Spleen (tissue), 11 donors: Measurements from ENCODE around the gene UBE3B. TPM values are rescaled to one million over a fixed set of nuclear protein-coding genes. Genes with fewer than 3 reads are reported as not detected.

Experiments used
- DNase-seq: peaks from one replicate; pipeline ENCODE4 v3.0.0-alpha.2; 2020
- H3K27ac ChIP-seq, 8 donors: fragments of 200-600 bp; sonication (generic) in 7 of 8; 1 replicate in 4 of 8; 2 replicates in 4 of 8; pipeline versions ENCODE4 v1.5.0 to v1.8.0; 2016 to 2021; ENCODE audit warnings: inconsistent platforms in 4 of 8, mild to moderate bottlenecking in 4 of 8, moderate library complexity in 1 of 8
- H3K27me3 ChIP-seq, 7 donors: fragments of 200-600 bp; sonication (generic) in 6 of 7; replicated peaks in 1 of 7; 1 replicate in 4 of 7; 2 replicates in 3 of 7; pipeline versions ENCODE4 v1.5.0 to v1.8.0; 2016 to 2021; ENCODE audit warnings: inconsistent platforms in 3 of 7, mild to moderate bottlenecking in 1 of 7
- H3K36me3 ChIP-seq, 6 donors: fragments of 200-600 bp; sonication (generic) in 5 of 6; 1 replicate in 4 of 6; 2 replicates in 2 of 6; pipeline versions ENCODE4 v1.5.0 to v1.8.0; 2016 to 2021; ENCODE audit warnings: inconsistent platforms in 2 of 6
- H3K4me1 ChIP-seq, 6 donors: fragments of 200-600 bp; sonication (generic) in 5 of 6; 1 replicate in 3 of 6; 2 replicates in 3 of 6; pipeline versions ENCODE4 v1.5.0 to v1.8.0; 2016 to 2021; ENCODE audit warnings: inconsistent platforms in 3 of 6
- H3K4me3 ChIP-seq, 8 donors: fragments of 200-600 bp; sonication (generic) in 7 of 8; 1 replicate in 4 of 8; 2 replicates in 4 of 8; pipeline versions ENCODE4 v1.5.0 to v1.8.0; 2016 to 2021; ENCODE audit warnings: inconsistent platforms in 4 of 8, mild to moderate bottlenecking in 4 of 8, moderate library complexity in 2 of 8
- H3K9me3 ChIP-seq, 8 donors: fragments of 200-600 bp; sonication (generic) in 7 of 8; 1 replicate in 4 of 8; 2 replicates in 4 of 8; pipeline versions ENCODE4 v1.5.0 to v1.8.0; 2016 to 2021; ENCODE audit warnings: inconsistent platforms in 4 of 8
- POLR2A ChIP-seq, 3 donors: fragments of 450-650 bp; IDR thresholded peaks; one replicate each; pipeline ENCODE4 v1.5.1; 2017; ENCODE audit warnings: antibody characterized with exemption in 3 of 3, mild to moderate bottlenecking in 1 of 3
- POLR2AphosphoS5 ChIP-seq, 3 donors: sonication (generic); formaldehyde crosslinking; IDR thresholded peaks; one replicate each; pipeline ENCODE4 v1.5.1; 2017; ENCODE audit warnings: antibody characterized with exemption in 3 of 3
- WGBS, 5 donors: extraction: QIAGEN DNeasy Blood & Tissue Kit in 3 of 5; methylation state at CpG; one replicate each; pipeline versions ENCODE4 v1.1.5 to v1.1.7; 2013 to 2018; 5-methylcytosine and 5-hydroxymethylcytosine counted together
- intact Hi-C: fragments of 100-400 bp; cut with DNase I; formaldehyde crosslinking; loops from one replicate; pipeline ENCODE4 v1.15.0; 2023; ENCODE audit warnings: low total_unique reads
- polyA plus RNA-seq, 3 donors: library from polyadenylated mRNA; stranded (reverse); fragments of 200-250 nt; gene quantifications; one replicate each; pipeline ENCODE4 v1.2.1, GENCODE V29; 2013
- total RNA-seq, 7 donors: library from RNA; depleted of rRNA in 3 of 7; stranded (reverse); fragments of >200 nt in 3 of 7; fragmentation: NEBNext Ultra II Directional in 4 of 7; extraction: Animal tissue kit (Norgen Biotek cat#: 25700) in 4 of 7; gene quantifications; one replicate each; pipeline versions ENCODE4 v1.1.0 to v1.2.1, GENCODE V29; 2016 to 2021
- TF ChIP-seq, protein P1 (sequence below), 11 experiments: fragments of 200-600 bp in 7 of 11; fragments of 450-650 bp in 4 of 11; sonication (generic) in 4 of 11; IDR thresholded peaks in 8 of 11; conservative IDR thresholded peaks in 3 of 11; 1 replicate in 7 of 11; 2 replicates in 4 of 11; pipeline versions ENCODE4 v1.4.0 to v1.8.0; 2016 to 2021; ENCODE audit warnings: antibody characterized with exemption in 11 of 11, inconsistent platforms in 4 of 11, mild to moderate bottlenecking in 1 of 11
- donor health status: healthy with polysubstance abuse.
- donor health status: DM: no; HTN: no; CAD: no; lungs with moderate emphysema.
- donor health status: DM: no; HTN: no; CAD: no.
- donor health status: Bipolar disorder and iron deficiency.
- donor health status: healthy.
- donor health status: DM: no; HTN: no; CAD: no.
- donor health status: DM: yes; HTN: yes; CAD: no.

UBE3B gene
- total and polyA plus RNA-seq, 10 donors, result 5.7 to 63.1 (median 42.3) TPM

DNA sequence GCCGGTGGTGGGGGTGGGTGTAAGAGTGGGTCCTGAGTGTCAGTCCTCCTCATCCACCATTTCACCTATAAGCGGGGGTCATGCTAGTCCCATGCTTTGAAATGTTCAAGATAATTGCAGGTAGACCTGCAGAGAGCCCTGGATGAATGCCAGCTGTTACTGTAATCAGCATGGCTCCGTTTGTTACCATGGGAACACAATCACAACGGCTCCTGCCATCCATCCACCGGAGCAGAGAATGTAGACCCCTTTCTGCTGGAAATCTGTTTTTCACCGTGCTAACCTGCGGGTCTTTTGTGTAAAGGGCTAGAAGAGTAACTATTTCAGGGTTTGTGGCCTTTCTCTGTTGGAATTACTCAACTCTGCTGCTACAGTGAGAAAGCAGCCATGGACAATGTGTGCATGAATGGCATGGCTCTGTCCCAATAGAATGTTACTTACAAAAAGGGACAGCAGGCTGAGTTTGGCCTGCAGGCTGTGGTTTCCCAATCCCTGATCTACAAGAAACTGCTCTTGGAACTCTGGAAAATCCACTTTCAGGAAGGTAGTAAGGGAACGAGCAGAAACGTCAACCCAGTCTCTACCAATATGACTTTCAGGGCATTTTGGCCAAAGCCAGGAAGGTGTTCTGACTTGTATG is 36.5 kb upstream of the UBE3B start:
- Histone ChIP-seq H3K27ac (no peak overlapping the region), H3K27me3 (no peaks in the 10 kb centered on the region), H3K4me3 (no peak overlapping the region), H3K9me3 (no peaks in the 10 kb centered on the region), H3K36me3 (peaks cover 0 to 38% (median 1%) of the 10 kb centered on the region in 6 donors), H3K4me1 (no peaks in the 10 kb centered on the region)
- 78 to 84% (median 83%) methylated on average over 9 of the region's 9 CpGs for WGBS, 5 donors
- TF ChIP-seq, protein P1, sequence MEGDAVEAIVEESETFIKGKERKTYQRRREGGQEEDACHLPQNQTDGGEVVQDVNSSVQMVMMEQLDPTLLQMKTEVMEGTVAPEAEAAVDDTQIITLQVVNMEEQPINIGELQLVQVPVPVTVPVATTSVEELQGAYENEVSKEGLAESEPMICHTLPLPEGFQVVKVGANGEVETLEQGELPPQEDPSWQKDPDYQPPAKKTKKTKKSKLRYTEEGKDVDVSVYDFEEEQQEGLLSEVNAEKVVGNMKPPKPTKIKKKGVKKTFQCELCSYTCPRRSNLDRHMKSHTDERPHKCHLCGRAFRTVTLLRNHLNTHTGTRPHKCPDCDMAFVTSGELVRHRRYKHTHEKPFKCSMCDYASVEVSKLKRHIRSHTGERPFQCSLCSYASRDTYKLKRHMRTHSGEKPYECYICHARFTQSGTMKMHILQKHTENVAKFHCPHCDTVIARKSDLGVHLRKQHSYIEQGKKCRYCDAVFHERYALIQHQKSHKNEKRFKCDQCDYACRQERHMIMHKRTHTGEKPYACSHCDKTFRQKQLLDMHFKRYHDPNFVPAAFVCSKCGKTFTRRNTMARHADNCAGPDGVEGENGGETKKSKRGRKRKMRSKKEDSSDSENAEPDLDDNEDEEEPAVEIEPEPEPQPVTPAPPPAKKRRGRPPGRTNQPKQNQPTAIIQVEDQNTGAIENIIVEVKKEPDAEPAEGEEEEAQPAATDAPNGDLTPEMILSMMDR (IDR thresholded peaks at IDR 0.05 in 8 of 11, conservative IDR thresholded peaks at IDR 0.05 in 3 of 11), result no peak
- TF ChIP-seq POLR2A (IDR thresholded peaks at IDR 0.05), result no peak
- TF ChIP-seq POLR2AphosphoS5 (IDR thresholded peaks at IDR 0.05), result no peak
- intact Hi-C loops, result no loop called here
- no peak for DNase-seq

DNA sequence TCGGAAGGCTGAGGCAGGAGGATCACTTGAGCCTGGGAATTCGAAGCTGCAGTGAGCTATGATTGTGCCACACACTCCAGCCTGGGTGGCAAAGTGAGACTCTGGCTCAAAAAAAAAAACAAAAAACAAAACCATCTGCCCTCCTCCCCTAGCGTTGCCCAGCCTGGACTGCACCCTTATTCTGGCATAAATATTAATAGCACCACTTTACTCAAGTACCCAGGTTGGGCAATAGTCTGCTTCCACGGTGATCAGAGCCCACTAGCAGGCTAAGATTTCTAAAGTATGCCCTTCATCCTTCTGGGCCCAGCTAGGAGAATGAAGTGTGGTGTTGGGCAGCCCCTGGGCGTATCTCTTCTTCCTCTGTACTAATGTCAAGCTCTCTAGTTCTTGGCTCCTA is 33.6 kb upstream of the UBE3B start:
- intact Hi-C loops, result no loop called here
- peaks cover 0 to 66% (median 26%) of the 10 kb centered on the region in 6 donors for H3K36me3 ChIP-seq
- peaks cover 0 to 5% (median 0%) of the 10 kb centered on the region in 6 donors for H3K4me1 ChIP-seq
- H3K9me3 ChIP-seq, result no peaks in the 10 kb centered on the region
- TF ChIP-seq, protein P1 (IDR thresholded peaks at IDR 0.05 in 8 of 11, conservative IDR thresholded peaks at IDR 0.05 in 3 of 11), result no peak
- TF ChIP-seq POLR2AphosphoS5 (IDR thresholded peaks at IDR 0.05) (no peak), POLR2A (IDR thresholded peaks at IDR 0.05) (no peak)
- WGBS, 5 donors, result 75 to 92% (median 87%) methylated on average over 5 of the region's 5 CpGs
- no peaks in the 10 kb centered on the region for H3K27me3 ChIP-seq
- no peak overlapping the region for H3K4me3 ChIP-seq
- no peak for DNase-seq
- H3K27ac ChIP-seq, result no peak overlapping the region

DNA sequence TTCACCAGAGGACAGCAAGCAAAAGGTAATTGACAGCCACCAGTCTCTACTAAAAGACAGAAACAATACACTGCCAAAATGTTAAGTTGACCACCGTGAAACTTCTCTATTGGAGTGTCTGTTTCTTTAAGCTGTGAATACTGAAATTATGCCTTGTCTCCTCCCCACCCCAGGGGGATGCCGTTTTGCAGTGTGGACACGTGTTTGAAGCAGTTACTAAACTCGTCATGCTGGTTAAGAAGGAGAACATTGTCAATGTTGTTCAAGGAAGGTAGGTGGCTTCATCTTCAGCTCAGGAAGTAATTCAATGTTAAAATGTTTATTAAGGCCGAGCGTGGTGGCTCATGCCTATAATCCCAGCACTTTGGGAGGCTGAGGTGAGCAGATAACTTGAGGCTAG is 33.2 kb upstream of the UBE3B start:
- H3K4me3 ChIP-seq, result no peak overlapping the region
- WGBS, 5 donors, result 72 to 79% (median 76%) methylated on average over 6 of the region's 6 CpGs
- TF ChIP-seq, protein P1 (IDR thresholded peaks at IDR 0.05 in 8 of 11, conservative IDR thresholded peaks at IDR 0.05 in 3 of 11), result no peak
- TF ChIP-seq POLR2AphosphoS5 (IDR thresholded peaks at IDR 0.05) (no peak), POLR2A (IDR thresholded peaks at IDR 0.05) (no peak)
- H3K27ac ChIP-seq, result no peak overlapping the region
- peaks cover 0 to 70% (median 28%) of the 10 kb centered on the region in 6 donors for H3K36me3 ChIP-seq
- intact Hi-C loops, result no loop called here
- H3K9me3 ChIP-seq, result no peaks in the 10 kb centered on the region
- no peaks in the 10 kb centered on the region for H3K27me3 ChIP-seq
- no peak for DNase-seq
- H3K4me1 ChIP-seq, result peaks cover 0 to 7% (median 0%) of the 10 kb centered on the region in 6 donors

DNA sequence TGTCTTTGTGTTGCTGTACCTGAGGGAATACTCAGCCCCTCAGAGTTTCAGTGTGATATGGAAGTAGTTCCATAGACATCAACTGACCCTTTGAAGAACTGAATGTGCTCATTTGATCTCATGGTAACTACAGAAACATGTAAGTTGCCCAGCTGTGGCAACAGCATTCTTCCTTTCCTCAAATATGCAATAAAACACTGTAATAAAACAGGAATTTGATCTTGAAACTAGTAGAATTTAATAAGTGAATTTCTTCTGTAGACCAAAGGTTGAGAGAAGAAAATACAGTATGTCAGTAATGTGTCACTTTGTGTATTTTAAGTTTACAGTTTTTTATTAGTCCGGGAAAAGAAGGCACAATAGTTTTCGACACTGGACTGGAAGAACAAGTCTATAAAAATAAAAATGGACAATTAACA is 32.2 kb upstream of the UBE3B start:
- intact Hi-C loops, result no loop called here
- Histone ChIP-seq H3K27ac (no peak overlapping the region), H3K4me1 (peaks cover 0 to 15% (median 0%) of the 10 kb centered on the region in 6 donors), H3K27me3 (no peaks in the 10 kb centered on the region), H3K9me3 (no peaks in the 10 kb centered on the region), H3K36me3 (peaks cover 0 to 80% (median 33%) of the 10 kb centered on the region in 6 donors), H3K4me3 (no peak overlapping the region)
- 87 to 96% (median 94%) methylated on average over 2 of the region's 2 CpGs for WGBS, 5 donors
- TF ChIP-seq POLR2AphosphoS5 (IDR thresholded peaks at IDR 0.05), result no peak
- TF ChIP-seq, protein P1 (IDR thresholded peaks at IDR 0.05 in 8 of 11, conservative IDR thresholded peaks at IDR 0.05 in 3 of 11), result no peak
- TF ChIP-seq POLR2A (IDR thresholded peaks at IDR 0.05), result no peak
- no peak for DNase-seq
